HL-60 (cell line): Measurements from ENCODE around the gene TACR2.

Source experiments
- DNase-seq, 2 experiments: peaks; one replicate each; pipeline ENCODE4 v3.0.0-alpha.2; 2010 to 2020; ENCODE audit warnings: low read depth in 1 of 2, low spot score in 1 of 2
- H3K27ac ChIP-seq: fragments of 250-450 bp; sonication (Bioruptor Pico); replicated peaks from 2 replicates; pipeline ENCODE4 v1.5.1; 2020; ENCODE audit warnings: mild to moderate bottlenecking, moderate library complexity
- H3K27me3 ChIP-seq: fragments of 250-450 bp; sonication (Bioruptor Pico); 2 replicates; pipeline ENCODE4 v1.5.1; 2021; ENCODE audit warnings: mild to moderate bottlenecking, moderate library complexity; ENCODE audit not compliant: insufficient read depth, poor library complexity, severe bottlenecking
- H3K4me3 ChIP-seq: replicated peaks from 2 replicates; pipeline ENCODE4 v1.5.1; 2011; ENCODE audit warnings: mild to moderate bottlenecking, control low read depth, low read length; ENCODE audit not compliant: insufficient read depth
- CTCF ChIP-seq: IDR thresholded peaks from one replicate; pipeline ENCODE4 v1.5.1; 2011; ENCODE audit warnings: low read length, control low read depth, inconsistent platforms; ENCODE audit not compliant: insufficient read depth
- GABPA ChIP-seq: IDR thresholded peaks from 2 replicates; pipeline ENCODE4 v1.6.1; 2012; ENCODE audit warnings: low read depth
- POLR2AphosphoS5 ChIP-seq: IDR thresholded peaks from 2 replicates; pipeline ENCODE4 v1.6.1; 2012; ENCODE audit warnings: low read depth
- REST ChIP-seq: IDR thresholded peaks from 2 replicates; pipeline ENCODE4 v1.6.1; 2012; ENCODE audit warnings: low read depth; ENCODE audit not compliant: insufficient replicate concordance
- SPI1 ChIP-seq: IDR thresholded peaks from 2 replicates; pipeline ENCODE4 v1.6.1; 2012; ENCODE audit warnings: low read depth, mild to moderate bottlenecking, borderline replicate concordance

TACR2 gene

GRCh38 chr10:69453795-69454194 is 37.1 kb upstream of the TACR2 start:
- Histone ChIP-seq H3K4me3 (no peak overlapping the region), H3K27ac (no peak overlapping the region), H3K27me3 (peaks cover 11% of the 10 kb centered on the region)
- DNase-seq, result no peak
- TF ChIP-seq GABPA, result no peak
- no peak for TF ChIP-seq CTCF
- no peak for TF ChIP-seq SPI1
- no peak for TF ChIP-seq REST

- H3K27ac ChIP-seq, result no peak overlapping the region
- H3K4me3 ChIP-seq, result no peak overlapping the region
- TF ChIP-seq SPI1 (no peak), POLR2AphosphoS5 (no peak), REST (no peak), GABPA (no peak), CTCF (no peak)
Measured at GRCh38 chr10:69452676-69453415, 36.1 kb upstream of the TACR2 start.

GRCh38 chr10:69451784-69452251 is 35.1 kb upstream of the TACR2 start:
- H3K4me3 ChIP-seq, result peak overlapping the region; percentile 27
- H3K27me3 ChIP-seq, result peaks cover 11% of the 10 kb centered on the region
- H3K27ac ChIP-seq, result no peak overlapping the region
- no peak for DNase-seq
- TF ChIP-seq CTCF, result no peak
- TF ChIP-seq GABPA, result no peak
- no peak for TF ChIP-seq SPI1
- TF ChIP-seq REST, result no peak
- no peak for TF ChIP-seq POLR2AphosphoS5

More at GRCh38 chr10:69452676-69453415, 36.1 kb upstream of the TACR2 start:
- DNase-seq, result no peak
- H3K27me3 ChIP-seq, result peaks cover 11% of the 10 kb centered on the region
